ENCODE results near the gene NCK1.

NCK1 gene

DNA sequence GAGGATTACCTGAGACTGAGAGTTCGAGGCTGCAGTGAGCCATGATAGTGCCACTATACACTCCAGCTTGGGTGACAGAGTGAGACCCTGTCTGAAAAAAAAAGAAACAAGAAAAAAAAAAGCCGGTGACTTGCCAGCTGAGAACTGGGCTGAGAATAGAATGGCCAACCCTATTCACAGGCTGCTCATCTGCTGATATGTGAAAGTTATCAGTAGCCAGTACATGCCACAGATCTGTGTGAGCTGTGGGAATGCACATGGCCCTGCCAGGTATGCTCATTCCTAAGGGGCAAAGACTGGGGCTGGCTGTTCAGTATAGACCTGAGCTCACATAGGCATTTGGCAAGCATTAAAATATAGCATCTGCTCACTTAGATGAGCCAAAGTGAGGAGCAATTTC, 126.6 kb downstream of the NCK1 start:
- ATAC-seq (no peak), DNase-seq (no peak)

DNA sequence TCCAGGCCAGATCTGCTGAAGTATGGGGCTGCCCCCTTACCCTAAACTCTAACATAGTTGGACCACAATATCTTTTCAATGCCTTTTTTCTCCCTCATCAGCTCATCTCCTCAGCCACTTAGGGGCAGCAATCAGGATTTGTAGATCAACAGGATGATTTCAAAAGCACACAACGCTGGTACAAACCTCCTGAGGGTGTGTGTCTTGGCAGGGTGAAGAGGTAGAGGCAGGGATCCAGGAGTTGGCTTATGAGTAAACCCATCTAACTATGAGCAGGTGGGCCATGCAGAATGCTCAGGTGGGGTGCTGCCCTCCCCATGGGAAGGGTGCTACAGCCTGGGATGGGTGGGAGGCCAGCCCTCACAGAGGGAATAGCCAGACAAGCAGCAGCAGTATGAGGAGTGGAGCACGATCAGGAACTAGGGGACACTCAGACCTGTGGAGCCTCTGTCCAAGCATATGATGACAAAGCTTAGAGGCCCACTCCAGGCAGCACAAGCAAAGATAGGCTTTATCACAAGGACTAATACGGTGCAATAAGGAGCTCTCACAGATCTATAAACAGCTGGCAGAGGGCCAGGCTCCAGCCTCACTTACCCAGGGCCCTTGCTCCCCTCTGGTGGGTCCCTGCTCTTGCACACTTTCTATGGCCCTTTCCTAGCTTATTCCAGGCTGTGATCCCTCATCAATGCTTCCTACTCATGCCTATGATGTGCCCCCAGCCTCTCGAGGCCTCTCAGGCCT, 127.9 kb downstream of the NCK1 start:
- no peak for DNase-seq
- ATAC-seq, result no peak

DNA sequence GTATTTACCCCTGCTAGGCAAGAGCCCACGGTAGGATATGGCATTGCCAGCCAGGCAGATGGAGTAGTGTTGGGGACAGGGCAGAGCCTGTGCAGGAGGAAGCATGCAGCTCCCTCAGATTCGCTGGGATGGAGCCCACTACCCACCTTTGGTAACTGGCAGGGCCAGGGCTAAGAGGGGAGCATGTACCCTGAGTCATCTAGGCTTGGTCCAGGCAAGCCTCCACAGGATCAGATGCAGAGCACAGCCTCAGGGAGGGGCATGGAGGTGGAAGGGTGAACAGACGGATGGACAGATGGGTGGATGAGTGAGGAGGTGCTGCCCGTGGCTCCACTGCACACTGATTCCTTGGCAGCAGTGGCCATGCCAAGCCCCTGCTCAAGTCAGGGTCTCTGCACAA, 128.8 kb downstream of the NCK1 start:
- DNase-seq, result no peak
- ATAC-seq, result no peak

DNA sequence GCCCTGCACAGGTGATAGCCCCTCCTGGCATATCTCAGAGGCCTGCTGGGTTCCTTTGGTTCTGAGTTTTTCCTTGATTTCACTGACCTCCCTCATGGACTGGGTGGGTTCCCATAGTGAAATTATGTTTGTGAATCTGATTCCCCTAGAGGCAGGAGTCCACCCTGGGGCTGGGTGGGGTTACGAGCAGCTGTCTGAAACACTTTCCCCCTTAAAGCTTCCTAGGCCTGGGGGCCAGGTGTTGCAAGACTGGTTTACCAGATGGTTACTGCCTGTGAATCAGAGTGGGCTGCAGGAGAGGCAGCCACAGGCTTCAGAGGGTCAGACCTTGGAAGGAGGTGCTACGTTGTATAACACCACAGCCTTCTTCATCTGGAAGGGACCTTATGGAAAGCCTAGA, 130.1 kb downstream of the NCK1 start:
- ATAC-seq, result no peak
- DNase-seq, result no peak

DNA sequence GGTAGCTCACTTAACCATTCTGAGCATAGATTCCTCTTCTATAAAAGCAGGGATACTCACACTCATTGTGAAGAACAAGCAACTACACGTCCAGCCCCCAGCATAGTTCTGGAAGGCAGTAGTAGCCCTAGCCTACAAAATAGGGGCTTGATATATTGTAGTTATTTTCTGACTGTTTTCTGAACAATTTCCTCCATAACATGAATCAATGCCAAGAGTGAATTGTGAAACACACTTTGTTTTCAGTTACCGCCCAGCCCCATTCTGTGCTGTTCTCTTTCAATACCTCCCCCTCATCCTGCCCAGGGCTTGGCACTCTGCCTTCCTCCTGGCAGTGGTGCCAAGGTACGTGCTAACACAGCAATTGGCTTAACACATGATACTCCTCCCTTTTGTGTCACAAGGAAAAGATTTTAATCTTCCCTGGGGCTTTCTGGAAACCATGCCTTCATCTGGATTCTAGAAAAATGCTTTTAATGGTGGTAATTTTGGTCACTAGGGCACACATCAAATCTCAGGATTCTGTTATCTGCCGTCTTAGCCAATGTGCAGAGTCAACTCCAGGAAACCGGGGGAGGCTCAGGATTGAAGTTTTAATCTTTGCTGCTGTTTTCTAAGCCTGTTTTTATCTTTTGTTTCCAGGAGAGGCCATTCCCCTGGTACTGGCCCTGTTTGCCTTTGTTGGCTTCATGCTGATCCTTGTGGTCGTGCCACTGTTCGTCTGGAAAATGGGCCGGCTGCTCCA, 132.9 kb downstream of the NCK1 start:
- ATAC-seq (no peak), DNase-seq (no peak)

DNA sequence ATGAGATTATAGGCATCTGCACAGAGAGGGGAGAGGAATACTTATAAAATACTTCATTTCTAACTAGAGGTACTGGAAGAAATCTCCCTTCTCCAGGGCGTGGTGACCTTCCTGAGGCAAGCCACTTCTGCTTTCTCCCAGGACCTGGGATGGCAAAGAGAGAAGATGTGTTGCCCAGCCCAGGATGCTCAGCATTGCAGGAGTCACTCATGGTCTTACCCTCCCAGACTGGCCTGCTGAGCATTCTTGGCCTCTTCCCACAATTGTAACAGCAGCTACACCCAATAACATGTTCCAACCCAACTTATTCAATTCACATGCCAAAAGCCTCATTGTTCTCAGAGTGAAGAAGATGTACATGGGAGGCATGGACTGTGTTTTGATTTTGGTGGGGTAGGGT, 133.6 kb downstream of the NCK1 start:
- no peak for DNase-seq

More for the DNA sequence above, 133.6 kb downstream of the NCK1 start:
- no peak for ATAC-seq
